Daoy (cell line): ENCODE results near the gene ZNF282. TPM values are rescaled to one million over a fixed set of nuclear protein-coding genes. Genes with fewer than 3 reads are reported as not detected.

Experiments used
- DNase-seq: peaks from one replicate; pipeline ENCODE4 v3.0.0-alpha.2; 2015; ENCODE audit warnings: low read depth
- total RNA-seq: library from RNA; depleted of rRNA; stranded (reverse); fragments of >200 nt; shearing (Covaris generic); gene quantifications from 2 replicates; pipeline ENCODE4 v1.2.3, GENCODE V29; 2014

ZNF282 gene
- total RNA-seq, 1 experiment from 2014 or later = 22.6 TPM

DNA sequence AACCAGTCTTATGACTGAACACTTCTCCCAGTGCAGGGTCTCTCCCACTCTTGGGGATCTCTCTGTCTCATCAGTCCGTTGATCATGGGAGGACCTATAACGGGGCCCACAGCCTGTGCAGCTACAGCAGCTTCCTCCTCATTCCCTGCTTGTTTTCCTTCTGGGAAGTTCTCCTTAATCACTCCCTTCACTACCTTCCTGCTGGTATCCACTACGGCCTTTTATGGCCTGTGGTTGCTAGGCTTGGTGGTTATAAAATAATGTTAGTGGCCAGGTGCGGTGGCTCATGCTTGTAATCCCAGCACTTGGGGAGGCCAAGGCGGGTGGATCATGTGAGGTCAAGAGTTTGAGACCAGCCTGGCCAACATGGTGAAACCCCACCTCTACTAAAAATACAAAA lies 3.5 kb upstream of the ZNF282 start:
- DNase-seq = no peak

DNA sequence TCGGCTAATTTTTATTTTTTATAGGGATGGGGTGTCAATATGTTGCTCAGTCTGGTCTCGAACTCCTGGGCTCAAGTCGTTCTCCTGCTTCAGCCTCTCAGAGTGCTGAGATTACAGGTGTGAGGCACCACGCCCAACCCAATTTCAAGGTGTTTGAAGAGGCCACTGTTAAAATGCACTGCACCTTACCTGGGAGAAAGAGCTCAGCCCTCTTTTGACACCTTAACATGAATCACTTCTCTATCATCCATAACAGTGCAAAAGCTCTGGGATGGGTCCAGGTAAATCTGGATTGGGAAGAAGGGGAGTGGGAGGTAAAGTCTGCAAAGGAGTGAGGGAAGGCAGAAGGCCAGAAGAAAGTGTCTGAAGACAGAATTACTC lies 557 bp upstream of the ZNF282 start:
- no peak for DNase-seq

DNA sequence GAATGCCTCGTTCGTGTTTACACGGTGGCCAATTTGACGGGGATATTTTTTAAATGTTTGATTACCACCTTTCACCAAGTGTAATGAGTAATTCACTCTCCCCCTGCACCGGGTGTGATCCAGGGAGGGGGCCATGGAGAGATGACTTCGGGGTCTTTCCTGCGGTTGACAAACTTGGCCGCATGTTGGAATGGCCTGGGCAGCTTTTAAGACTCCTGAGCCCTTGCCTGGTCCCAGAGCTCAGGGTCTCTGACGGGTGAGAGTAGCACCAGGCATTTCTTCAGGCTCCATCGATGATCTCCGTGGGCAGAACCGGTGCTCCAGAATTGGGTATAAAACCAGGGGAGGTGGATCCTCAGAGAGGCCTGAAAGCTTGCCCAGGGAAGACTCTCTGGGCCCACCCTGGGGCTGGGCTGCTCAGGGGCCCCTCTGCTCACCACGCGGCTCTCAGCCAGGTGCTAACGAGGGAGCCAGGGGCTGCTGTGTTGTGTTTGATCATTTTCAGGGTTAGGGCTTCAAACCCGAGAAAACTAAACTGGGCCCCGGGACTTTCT lies 882 bp downstream of the ZNF282 start:
- DNase-seq = peak; percentile 28

DNA sequence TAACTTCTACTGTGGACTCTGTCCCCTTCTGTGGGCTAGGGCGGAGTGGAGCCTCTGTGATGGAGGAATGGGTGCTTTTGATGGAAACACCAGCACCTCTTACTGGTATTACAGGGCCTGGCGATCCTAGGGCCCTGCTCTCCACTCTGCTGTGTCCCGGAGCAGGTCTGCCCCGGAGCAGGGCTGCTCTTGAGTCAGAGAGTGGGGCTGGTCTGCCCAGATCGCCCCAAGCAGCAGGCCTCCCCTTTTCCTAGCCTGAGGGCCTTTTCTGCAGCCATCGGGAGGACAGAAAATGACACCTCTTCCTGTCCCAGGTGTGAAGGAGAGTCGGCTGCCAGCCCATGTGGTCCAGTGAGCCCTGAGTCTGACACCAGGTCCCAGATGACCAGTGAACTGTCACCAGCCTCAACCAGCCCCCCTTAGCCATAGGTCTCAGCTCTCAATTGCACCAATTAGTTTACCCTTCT lies 1.4 kb downstream of the ZNF282 start:
- peak; percentile 33 for DNase-seq

DNA sequence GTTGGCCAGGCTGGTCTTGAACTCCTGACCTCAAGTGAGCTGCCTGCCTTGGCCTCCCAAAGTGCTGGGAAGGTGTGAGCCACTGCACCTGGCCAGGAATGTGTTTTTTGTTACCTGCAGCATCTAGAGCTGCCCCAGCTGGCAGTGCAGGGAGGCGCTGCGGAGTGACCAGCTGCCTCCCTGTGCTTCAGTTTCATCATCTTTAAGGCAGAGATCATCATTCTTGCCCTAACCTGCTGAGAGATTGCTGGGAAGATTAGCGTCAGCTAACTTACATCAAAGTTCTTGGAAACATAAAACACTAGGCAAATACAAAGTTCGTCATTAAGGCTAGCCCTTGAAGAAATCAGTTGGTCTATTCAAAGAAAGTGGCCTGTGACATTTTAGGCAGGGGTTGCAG lies 2.3 kb downstream of the ZNF282 start:
- no peak for DNase-seq

DNA sequence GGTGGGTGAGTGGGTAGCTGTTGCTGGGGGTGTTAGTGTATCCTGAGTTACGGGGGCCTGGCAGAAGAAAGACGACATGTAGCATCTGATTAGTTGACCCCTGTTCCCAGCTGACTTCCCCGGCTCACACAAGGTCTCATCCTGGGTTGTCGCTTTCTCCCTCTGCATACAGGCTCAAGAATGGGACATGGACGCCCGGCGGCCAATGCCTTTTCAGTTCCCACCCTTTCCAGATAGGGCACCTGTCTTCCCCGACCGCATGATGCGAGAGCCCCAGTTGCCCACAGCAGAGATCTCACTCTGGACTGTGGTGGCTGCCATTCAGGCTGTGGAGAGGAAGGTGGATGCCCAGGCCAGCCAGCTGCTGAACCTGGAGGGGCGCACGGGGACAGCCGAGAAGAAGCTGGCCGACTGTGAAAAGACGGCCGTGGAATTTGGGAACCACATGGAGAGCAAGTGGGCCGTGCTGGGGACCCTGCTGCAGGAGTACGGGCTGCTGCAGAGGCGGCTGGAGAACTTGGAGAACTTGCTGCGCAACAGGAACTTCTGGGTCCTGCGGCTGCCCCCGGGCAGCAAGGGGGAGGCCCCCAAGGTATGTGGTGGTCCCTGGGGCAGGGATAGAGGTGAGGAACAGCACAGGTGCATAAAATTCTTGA lies 2.9 kb downstream of the ZNF282 start:
- no peak for DNase-seq

DNA sequence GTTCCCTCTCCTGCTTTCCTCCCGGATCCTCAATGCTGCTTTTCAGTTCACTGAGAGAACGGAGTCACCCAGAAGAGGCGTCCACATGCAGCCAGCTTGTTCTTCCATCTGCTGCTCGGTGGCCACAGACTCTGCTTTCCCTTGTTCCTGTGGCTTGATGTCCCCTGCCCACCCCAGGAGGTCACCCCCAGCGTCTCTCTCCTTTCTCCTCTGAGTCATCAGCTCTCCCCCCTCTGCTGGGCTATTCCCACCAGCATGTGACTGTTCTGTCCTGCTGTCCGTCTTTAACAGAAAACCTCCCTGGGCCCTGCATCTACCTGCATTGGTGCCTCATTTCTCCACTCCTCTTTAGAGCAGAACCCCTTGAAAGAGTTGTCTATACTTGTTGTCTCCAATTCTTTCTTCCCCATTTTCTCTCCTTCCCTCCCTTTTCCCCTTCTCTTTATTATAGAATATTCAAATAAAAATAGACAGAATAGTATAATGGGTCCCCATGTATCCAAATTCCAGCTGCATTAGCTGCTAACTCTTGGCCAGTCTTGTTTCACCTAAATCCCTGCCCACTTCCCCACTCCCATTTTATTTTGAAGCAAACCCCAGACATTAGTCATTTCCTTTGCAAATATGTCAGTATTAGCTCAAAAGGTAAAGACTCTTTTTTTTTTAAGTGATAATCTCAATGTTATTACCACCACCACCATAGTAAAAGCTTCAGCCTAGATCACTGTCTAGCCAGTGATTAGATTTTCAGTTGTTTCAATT lies 4.1 kb downstream of the ZNF282 start:
- peak; percentile 41 for DNase-seq

DNA sequence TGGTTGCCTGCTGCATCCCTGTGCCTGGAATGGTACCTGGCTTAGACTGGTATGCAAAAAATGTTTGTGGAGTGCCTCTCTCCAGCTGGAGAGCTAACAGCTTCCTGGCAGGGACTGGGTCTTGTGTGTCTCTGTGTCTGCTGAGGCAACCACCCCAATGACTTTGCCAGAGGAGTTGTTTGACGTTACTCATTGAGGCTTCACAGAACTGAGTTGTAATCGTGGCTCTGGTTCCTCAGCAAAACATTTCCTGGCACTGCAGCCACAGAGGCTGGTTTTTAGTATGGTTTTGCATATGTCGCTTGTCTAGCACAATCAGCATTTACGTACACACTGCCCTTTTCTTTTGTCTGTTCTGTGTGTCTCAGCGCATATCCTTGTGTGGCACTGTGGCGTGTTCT lies 7.5 kb downstream of the ZNF282 start:
- DNase-seq = no peak

DNA sequence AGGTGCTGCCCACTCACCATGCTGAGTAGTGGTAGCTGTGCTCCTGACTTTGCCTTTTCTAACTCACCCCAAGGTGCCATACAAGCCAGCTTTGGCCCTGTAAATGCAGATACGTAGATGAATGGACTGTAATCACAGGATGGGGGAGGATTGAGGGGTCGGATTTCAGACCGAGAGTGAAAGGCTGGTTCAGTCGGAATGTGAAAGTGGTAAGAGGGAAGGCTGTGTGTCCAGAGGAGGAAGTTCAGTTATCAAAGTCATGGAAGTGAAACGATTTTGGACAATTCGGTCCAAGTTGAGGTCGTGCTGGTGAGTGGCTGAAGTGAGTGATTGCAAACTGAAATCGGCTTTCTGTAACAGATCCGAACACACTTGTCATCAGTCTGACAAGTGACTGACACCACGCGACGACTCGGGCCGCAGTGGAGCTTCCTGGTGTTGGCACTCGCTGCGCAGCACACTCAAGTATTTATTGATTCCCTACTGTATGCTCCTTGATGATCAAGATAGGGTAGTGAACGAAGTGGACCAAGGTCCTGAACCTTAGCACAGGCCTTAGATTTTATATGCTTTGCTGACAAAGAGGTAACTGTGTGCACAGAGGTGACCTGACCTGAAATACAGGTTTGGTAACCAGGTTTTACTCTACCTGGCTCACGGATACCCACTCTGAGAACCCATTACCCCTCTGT lies 10.5 kb downstream of the ZNF282 start:
- DNase-seq = no peak

DNA sequence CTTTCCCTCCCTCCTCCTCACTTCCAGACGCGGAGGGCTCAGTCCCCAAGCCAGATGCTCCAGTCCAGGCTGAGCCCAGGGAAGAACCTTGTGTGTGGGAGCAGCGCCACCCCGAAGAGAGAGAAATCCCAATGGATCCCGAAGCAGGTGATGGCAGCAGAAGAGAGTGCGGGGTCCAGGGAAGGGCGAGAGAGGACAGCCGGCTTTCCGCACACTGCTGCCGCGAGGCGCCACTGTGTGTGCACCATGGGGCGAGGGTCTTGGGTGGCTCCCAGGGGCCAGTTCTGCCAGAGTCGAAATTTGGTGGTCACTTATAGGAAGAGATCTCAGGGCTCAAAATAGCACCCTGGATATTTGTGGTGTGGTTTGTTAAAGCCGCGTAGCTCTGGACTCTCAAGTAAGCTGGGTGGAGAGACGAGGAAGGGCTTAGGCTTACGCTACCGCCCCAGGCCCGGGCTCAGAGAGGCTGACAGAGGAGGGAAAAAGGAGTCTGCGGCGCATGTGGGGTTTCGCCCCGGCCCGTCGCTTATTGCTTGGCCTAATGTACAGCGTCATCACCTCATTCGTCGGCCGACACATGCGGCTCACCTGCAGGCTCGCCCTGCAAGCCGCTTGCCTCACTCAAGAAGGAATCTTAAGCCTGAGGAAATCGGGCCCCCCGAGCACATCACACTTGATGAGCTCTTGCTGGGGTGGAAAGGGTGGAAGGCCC lies 12.1 kb downstream of the ZNF282 start:
- DNase-seq = no peak

DNA sequence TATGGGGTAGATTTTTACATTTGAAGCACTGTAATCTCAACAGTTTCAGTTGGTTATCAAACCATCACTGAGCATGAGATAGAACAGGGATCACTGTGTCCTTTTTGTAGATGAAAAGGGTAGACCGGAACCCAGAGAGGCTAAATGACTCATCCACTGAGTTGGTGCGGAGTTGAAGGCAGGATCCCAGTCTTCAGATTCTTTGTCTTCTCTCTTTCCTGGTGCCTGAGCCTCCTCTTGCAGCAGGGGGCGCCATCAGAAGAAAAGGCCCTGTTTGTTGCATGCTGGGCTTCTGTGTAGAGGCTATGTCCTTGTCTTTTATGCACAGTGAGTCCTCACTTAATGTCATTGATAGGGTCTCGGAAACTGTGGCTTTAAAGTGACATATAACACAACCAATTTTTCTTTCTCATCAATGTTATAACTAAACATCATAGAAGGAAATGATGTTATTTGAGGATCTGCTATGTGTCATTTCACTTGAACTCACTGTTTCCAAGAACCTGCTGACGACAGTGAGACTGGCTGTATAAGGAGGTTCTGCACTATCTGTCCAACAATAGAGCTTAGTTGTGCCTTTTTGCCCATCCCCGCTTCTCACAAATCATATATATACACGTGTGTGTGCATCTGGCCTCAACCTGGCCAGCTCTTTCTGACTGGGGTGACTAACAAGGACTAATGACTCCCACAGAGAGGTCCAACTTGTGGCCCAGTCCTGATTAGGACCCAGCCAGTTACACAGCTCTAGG lies 14.3 kb downstream of the ZNF282 start:
- peak; percentile 56 for DNase-seq

DNA sequence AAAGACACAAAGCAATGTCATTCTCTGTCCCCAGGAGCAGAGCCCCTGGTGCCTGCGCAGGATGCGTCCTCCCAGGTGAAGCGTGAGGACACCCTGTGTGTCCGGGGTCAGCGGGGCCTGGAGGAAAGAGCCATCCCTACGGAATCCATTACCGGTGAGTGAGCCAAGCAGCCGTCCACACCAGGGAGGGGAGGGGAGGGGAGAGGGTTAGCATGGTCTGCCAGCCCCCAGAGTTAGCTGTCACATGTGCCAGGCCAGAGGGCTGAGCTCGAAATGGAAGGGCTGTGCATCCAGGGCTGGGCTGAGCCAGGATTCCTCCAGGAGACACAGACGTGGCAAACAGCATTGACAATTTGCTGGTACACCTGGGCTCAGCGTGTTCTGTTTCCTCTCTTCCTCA lies 15.2 kb downstream of the ZNF282 start:
- no peak for DNase-seq

DNA sequence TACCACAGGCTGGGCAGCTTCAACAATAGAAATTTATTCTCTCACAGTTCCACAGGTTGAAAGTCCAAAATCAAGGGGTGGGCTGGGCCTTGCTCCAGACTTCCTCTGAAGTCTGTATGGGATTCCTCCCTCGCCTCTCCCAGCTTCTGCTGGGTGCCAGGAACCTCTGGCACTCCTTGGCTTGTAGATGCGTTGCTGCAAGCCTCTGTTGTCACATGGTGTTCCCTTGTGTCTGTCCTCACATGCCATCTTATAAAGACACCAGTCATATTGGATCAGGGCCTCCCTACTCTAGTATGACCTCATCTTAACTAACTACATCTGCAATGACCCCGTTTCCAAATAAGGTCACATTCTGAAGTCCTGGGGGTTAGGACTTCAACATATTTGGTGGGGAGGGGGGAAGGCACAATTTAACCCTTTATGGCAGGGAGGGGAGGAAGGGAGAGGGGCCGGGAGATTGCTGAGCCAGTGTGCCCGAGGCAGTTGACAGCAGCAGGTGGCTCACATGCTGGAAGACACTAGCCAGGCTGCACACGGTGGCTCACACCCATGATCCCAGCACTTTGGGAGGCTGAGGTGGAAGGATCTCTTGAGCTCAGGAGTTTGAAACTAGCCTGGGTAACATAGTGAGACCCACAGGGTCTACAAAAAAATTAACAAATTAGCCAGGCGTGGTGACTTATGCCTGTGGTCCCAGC lies 18.8 kb downstream of the ZNF282 start:
- DNase-seq = no peak

DNA sequence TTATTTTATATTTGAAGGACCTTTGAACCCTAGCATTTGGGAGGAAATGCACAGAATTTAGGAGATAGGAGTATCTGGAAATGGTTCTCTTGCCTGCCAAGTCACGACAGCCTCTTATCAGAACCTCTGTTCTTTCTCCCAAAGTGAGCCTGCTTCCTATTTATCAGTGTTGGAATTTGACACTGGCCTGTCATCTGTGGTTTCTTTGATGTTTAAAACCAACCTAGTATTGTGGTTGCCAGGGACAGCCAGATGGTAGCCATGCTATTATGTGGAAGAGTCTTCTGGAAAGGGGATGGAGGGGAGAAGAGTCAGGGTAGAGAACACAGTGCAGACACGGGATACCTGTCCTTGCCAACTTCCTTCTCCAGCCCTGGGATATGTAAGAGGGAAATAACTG lies 21.1 kb downstream of the ZNF282 start:
- no peak for DNase-seq

DNA sequence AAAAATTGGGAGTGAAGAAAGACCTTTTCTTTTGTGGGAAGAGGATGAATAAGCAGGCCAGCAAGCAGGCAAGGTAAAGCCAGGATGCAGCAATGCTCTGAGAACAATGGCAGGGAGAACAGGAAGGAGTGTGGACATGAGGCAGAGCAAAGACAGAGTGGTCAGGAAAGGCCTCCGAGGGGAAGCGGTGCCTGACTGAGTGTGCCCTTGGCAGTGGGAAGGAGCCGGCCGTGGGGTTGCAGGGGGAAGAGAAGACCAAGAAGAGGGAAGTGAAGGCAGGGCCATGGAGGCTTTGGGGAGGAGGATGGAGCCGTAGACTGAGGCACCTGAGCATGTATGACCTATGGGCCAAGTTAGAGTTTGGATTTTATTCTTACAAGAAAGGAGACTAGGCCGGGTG lies 22.2 kb downstream of the ZNF282 start:
- DNase-seq = no peak

DNA sequence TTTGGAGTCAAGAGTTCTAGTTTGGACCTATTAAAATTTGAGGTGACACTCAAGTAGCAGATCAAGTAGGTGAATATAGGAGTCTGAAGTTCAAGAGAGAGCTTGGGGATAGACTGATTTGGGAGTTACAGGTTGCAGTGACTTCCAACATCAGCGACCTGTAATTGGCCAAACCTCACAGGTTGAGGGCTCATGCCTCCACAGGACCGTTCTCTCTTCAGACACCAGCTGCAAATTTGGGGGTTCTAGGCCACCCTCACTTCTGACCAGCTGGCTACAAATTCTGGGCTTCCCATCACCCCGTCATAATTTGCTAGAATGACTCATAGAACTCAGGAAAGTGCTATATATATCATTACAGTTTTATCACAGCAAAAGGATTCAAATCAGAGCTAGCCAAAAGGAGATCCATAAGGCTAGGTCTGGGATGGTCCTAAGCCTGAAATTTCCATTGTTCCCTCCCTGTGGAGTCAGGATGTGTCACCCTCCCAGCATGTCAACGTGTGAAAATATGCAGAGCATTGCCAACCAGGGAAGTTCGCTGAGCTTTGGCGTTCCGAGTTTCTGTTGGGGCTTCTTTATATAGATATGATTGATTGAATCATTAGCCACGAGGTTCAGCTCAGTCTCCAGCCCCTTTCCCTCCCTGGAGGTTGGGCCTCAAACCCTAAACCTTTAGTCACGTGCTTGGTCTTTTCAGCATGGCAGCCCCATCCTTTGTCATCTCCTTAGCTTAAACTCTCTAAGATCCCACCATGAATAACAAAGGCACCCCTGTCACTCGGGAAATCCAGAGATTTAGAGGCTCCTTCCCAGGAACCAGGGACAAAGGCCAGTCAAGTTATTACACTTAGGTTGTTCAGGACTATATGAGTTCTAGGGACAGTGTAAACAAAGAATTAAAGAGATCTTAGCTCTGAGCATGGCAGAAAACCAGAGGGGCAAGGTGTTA lies 23.4 kb downstream of the ZNF282 start:
- no peak for DNase-seq

DNA sequence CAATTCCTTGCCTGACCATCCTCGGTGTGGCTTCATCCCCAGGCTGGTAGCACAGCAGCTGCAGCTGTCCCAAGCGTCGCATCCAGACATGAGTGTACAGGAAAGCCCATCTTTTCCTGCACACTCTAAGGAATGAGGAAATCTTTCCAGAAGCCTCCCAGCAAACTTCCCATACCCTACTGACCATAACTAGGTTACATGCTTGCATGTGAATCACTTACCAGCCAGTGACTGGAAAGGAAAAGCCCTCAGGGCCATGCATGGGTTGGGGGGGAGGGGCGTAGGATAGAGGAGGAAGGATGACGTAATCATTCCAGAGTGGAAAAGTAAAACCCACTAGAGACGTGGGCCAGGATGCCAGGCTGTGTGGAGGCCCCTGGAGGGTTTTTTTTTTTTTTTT lies 25.2 kb downstream of the ZNF282 start:
- DNase-seq = peak; percentile 50

DNA sequence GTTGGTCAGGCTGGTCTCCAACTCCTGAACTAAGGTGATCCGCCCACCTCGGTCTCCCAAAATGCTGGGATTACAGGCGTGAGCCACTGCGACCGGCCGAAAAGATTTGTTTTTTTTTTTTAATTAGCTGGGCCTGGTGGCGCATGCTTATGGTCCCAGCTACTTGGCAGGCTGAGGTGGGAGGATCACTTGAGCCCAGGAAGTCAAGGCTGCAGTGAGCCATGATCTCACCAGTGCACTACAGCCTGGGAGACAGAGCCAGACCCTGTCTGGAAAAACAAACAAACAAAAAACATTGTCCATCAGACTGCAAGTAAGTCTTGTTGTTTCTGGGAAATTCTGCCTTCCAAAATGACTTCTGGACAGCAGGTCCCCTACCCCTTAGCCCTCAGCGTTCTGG lies 27.8 kb downstream of the ZNF282 start:
- DNase-seq = no peak

DNA sequence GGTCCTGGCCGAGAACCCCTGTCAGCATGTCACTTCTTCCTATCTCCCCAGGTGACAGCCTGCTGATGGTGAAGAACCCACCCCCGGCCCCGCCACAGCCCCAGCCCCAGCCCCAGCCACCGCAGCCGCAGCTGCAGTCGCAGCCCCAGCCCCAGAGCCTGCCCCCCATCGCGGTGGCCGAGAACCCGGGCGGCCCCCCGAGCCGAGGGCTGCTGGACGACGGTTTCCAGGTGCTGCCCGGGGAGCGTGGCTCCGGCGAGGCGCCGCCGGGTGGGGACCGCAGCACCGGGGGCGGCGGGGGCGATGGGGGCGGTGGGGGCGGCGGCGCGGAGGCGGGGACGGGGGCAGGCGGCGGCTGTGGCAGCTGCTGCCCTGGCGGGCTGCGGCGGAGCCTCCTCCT lies 28.4 kb downstream of the ZNF282 start:
- DNase-seq = no peak
